Stimulated activated CD8-positive, alpha-beta memory T cell treated with anti-CD3 and anti-CD28 coated beads, Interleukin-2, amount 100 ng/mL, for 48 hours (primary cell): ENCODE results near the gene OSM.

Experiments used
- DNase-seq, 2 donors: peaks; one replicate each; pipeline ENCODE4 v3.0.0-alpha.2; 2020; ENCODE audit warnings: low read depth in 2 of 2

Gene OSM

GRCh38 chr22:30266445-30267381, at the start of gene OSM:
Gene OSM, minus strand, starts transcription at chr22:30266851. Its CDS starts 52 bp downstream, at chr22:30266799.
- peak; percentile 60 to 78 for DNase-seq

DNA sequence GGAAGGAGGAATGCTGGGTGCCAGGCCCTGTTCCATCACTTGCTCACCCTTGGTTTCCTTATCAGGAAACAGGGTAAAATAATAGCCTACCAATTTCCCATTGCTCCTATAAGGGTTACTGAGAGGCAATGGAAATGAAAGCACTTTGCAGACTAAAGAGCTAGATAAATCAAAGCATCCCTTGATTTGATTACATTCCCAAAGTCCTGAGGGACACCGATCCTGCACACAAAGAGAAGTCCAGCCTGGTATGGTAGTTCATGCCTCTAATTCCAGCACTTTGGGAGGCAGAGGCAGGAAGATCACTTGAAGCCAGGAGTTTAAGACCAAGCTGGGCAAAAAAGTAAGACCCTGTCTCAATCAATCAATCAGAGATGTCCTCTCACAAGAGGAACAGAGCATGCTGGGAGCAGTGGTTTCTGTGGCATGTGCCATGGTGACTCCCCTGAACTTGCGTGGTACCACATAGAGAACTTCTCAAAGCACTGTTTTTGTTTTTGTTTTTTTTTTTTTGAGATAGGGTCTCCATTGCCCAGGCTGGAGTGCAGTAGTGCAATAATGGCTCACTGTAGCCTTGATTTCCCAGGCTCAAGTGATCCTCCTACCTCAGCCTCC, 49.4 kb upstream of the OSM start:
- DNase-seq: no peak

GRCh38 chr22:30314915-30315314, 48.3 kb upstream of the OSM start:
- peak in 1 of 2 donors; percentile 36 for DNase-seq

DNA sequence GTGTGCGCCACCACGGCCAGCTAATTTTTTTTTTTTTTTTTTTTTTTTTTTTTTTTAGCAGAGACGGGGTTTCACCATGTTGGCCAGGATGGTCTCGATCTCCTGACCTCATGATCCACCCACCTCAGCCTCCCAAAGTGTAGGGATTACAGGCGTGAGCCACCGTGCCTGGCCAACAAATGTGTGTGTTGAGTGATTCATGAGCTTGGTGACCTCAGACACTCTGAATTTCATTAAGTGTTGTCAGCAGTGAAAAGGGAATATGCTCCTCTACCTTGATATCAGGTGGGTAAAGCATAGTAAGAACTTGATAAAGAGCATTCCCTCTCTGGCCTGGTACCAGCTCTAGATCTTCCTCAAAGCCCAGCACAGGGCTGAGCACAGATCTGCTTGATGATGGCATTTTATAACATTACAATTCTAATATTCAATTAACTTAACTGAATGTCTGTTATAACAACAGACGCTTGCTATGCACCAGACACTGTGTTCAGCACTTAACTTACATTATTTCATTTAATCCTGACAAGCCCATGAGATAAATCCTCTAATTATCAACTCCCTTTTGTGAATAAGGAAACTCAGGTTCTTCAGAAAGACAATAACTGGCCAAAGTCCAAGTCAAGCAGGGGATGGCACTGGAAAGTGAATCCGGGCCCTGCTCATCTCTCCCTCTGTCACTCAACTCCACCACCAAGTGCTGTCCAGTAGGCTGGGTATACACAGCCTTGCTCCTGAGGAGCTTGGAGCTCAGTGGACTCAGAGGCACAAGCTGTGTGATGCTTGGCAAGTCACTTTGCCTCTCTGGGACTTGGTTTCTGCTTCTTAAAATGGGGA, 47.1 kb upstream of the OSM start:
- DNase-seq: no peak

- DNase-seq: no peak
Measured at GRCh38 chr22:30312053-30312452, 45.4 kb upstream of the OSM start.

GRCh38 chr22:30310881-30311771, 44.5 kb upstream of the OSM start:
- DNase-seq: no peak

- no peak for DNase-seq
Measured at GRCh38 chr22:30309951-30310741, 43.5 kb upstream of the OSM start.

DNA sequence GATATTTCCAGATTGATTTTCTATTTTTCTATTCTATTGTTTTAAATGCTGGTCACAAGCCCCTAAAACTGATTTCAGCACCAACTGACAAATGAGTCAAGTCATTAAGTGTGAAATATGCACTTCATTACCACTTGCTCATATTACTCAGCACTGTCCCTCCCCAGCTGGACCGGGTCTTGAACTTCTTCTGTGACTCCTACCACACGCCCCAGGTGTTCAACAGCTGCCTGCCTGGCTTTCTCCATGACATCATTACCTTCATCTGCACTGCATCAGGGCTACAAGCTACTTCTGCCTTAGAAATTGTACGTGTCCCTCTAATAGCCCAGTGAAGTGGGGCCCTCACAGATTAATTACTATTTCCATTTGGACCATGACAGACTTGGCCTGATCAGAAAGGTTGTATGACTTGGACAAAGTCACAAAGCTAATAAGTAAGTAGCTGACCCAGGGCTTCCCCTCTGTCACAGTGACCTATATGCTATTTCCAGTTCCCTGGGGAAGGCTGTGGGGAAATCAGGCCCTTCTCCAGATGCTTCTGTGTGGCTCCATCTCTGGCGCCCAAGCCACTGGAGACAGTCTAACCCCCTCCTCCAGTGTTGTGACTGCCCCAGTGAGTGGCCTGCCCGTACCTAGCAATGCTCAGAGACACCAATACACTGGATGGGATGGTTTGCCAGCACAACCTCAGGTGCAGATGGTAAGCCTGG, 42.0 kb upstream of the OSM start:
- no peak for DNase-seq

GRCh38 chr22:30308093-30308492, 41.4 kb upstream of the OSM start:
- no peak for DNase-seq

GRCh38 chr22:30307041-30307574, 40.5 kb upstream of the OSM start:
- no peak for DNase-seq

- DNase-seq: no peak
Measured at GRCh38 chr22:30306627-30307011, 40.0 kb upstream of the OSM start.

DNA sequence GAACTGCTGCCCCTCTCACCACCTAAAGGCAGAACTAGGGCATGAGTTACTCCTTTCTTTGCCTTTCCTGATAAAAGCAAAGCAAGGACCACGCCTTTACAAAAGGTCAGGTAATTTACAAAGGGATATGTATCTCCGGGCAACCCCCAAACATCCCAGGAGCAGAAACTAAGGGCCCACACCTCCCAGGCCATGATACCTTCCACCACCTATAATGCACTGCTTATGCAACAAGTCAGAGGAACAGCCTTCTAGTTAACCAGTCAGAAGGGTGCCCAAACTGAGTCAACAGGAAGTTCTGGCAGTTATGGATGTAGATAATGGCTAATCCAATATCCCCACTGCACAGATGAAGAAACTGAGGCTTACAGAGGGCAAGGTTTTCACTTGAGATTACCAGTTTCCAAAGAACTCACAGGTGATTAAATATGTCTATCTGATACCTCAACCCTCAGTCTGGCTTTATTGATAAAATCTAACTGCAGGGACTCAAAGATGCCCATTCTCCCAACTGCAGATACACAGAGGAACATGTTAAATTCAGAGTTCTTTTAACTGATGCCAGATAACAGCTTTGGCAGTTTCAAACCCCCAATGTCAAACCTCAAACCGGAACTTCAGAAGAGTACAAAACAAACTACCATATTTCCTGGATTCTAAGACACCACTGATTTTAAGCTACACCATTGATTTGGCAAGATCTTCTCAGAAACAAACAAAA, 39.4 kb upstream of the OSM start:
- DNase-seq: no peak

DNA sequence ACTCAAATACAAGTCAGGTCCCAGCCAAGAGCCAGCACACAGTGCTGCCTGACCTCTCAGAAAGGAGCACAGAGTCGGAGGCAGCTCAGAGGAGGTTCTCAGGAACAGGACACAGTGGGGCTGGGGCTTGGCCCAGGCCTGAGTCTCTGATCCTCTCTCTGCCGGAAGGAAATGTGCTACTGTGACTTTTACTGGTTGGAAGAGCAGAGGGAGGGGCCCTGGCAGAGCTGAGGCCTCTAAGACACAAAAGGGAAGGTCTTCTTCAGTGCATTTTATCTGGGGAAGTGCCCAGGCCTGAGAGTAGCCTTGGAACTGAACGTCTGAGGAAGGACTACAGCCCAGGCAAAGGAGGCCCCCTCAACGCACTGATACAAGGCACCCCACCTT, 38.9 kb upstream of the OSM start:
- DNase-seq: no peak

DNA sequence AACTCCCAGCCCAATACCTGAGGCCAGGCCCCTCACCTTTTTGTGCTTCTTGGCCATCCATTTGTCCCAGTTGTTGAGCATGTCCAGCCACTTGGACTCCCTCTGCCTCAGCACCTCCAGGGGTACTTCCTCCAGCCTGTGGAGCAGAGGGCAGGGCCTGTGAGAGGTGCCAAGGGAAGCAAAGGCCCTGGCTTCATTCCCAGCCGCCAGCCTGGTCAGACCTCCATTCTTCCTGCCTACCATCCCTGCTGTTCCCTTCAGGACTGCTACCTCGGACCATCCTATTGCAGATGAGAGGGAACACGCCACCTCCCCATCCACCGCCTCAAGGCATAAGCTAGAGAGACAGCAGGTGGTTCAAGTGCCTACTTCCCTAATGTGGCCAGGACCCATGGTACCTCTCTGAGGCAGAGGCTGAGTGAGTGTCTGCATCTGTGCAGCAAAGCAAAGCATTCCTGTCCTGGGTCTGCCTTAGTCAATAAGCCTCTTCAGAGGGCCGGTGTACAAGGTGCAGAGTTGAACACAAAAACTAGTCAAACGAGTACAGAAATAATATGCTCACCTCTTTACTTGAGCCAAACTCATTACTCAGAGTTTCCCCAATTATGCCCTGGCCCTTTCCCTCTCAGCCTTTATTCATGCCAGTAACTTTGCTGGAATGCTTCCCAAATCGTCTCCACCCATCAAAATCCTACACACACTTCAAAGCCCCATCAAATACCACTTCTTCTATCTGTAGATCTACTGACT, 38.0 kb upstream of the OSM start:
- DNase-seq: no peak

DNA sequence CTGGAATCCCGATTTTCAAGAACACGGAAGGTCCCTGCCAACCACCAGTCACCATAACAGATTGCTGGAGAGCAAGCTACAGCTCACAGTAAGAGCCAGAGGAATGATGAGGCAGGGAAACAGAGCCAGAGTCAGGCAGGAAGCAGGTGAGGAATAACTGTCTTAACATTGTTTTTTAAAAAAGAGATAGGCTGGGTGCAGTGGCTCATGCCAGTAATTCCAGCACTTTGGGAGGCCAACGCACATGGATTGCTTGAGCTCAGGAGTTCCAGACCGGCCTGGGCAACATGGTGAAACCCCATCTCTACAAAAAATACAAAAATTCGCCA, 36.1 kb upstream of the OSM start:
- no peak for DNase-seq

- DNase-seq: no peak
Measured at GRCh38 chr22:30301995-30302809, 35.6 kb upstream of the OSM start.

GRCh38 chr22:30299322-30299721, 32.7 kb upstream of the OSM start:
- DNase-seq: no peak
